ENCODE measurements around the gene ETV5.
"Not testable (repeated sequence)": the region's sequence is repeated elsewhere in the genome, so short reads cannot be mapped to it uniquely, and the experiment has no call there.

Gene ETV5

GRCh38 chr3:186021673-186022362 lies 87.1 kb downstream of the ETV5 start:
- peak; percentile 93 for DNase-seq (ENCODE audit: low spot score)

- DNase-seq (ENCODE audit: low spot score) = not testable (repeated sequence)
Measured at GRCh38 chr3:186021250-186021649, 87.6 kb downstream of the ETV5 start.

GRCh38 chr3:186019288-186019687 lies 89.6 kb downstream of the ETV5 start:
- DNase-seq (ENCODE audit: low spot score) = not testable (repeated sequence)

GRCh38 chr3:186014866-186015265 lies 94.0 kb downstream of the ETV5 start:
- no peak for DNase-seq (ENCODE audit: low spot score)

- no peak for DNase-seq (ENCODE audit: low spot score)
Measured at GRCh38 chr3:186013312-186013711, 95.6 kb downstream of the ETV5 start.

- no peak for DNase-seq (ENCODE audit: low spot score)
Measured at GRCh38 chr3:186012137-186012536, 96.8 kb downstream of the ETV5 start.

- no peak for DNase-seq (ENCODE audit: low spot score)
Measured at GRCh38 chr3:186004671-186005070, 104.2 kb downstream of the ETV5 start.

GRCh38 chr3:186004209-186004608 lies 104.7 kb downstream of the ETV5 start:
- no peak for DNase-seq (ENCODE audit: low spot score)

GRCh38 chr3:186003610-186004009 lies 105.3 kb downstream of the ETV5 start:
- no peak for DNase-seq (ENCODE audit: low spot score)

GRCh38 chr3:186002884-186003472 lies 105.9 kb downstream of the ETV5 start:
- DNase-seq (ENCODE audit: low spot score) = peak; percentile 16

- no peak for DNase-seq (ENCODE audit: low spot score)
Measured at GRCh38 chr3:186001842-186002241, 107.0 kb downstream of the ETV5 start.

- no peak for DNase-seq (ENCODE audit: low spot score)
Measured at GRCh38 chr3:185999221-185999620, 109.7 kb downstream of the ETV5 start.

GRCh38 chr3:185998136-185998535 lies 110.8 kb downstream of the ETV5 start:
- no peak for DNase-seq (ENCODE audit: low spot score)

GRCh38 chr3:185997130-185997529 lies 111.8 kb downstream of the ETV5 start:
- no peak for DNase-seq (ENCODE audit: low spot score)

Measured in AG08395 (cell line).